ENCODE measurements around the gene MYRF.

The MYRF gene

DNA sequence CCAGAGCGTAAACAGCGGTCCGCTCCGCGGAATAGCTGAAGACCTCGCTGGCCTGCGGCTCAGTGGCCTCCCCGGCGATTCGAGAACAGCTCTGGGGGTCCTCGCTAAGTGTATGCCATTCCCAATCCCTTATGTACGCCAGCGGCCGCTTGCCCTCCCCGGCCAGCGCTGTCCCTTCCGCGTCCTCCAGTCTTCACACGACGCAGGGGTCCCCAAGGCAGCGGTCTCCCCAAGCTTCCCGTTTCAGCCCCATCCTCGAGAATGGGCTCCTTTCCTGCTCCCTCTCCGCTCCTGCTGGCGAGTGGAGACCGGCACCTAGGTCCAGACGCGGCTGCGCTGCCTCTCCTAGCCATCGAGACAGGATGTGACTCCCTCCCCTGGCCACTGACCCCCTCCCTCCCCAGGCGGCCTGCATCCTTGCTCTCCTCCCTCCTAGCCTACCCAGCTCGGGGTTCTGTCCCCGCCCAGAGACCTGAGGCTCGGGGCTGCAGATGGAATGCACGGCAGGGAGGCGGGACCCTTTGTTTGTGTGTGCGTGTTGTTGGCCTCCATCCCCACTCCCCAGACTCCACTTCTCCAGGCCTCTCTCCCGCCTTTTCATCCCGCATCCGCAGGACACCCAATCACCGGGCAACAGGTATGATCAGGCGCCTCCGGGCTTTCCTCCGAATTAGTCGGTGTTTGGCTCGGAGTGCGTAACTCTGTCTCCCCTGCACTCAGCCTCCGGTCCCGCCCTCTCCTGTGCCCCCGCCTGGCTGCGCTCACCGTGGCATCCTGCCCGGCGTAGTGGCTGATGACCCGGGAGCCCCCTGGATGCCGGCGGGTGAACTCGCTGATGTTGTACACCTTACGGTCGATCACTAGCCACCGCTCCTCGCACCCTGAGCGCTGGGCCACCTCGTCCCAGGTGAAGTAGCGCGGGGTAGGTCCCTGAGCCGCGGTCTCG, 63.6 kb downstream of the MYRF start:
- Mint-ChIP-seq H3K9me3 (no peaks in the 10 kb centered on the region), H3K36me3 (ENCODE audit: low read depth) (peaks cover 29% of the 10 kb centered on the region), H3K4me3 (peak overlapping the region; percentile 96 to 98 (median 98)), H3K27ac (peak overlapping the region; percentile 95 to 100 (median 99)), H3K27me3 (ENCODE audit: low read depth) (no peaks in the 10 kb centered on the region), H3K4me1 (peaks cover 13% of the 10 kb centered on the region)
- TF ChIP-seq, protein P1, sequence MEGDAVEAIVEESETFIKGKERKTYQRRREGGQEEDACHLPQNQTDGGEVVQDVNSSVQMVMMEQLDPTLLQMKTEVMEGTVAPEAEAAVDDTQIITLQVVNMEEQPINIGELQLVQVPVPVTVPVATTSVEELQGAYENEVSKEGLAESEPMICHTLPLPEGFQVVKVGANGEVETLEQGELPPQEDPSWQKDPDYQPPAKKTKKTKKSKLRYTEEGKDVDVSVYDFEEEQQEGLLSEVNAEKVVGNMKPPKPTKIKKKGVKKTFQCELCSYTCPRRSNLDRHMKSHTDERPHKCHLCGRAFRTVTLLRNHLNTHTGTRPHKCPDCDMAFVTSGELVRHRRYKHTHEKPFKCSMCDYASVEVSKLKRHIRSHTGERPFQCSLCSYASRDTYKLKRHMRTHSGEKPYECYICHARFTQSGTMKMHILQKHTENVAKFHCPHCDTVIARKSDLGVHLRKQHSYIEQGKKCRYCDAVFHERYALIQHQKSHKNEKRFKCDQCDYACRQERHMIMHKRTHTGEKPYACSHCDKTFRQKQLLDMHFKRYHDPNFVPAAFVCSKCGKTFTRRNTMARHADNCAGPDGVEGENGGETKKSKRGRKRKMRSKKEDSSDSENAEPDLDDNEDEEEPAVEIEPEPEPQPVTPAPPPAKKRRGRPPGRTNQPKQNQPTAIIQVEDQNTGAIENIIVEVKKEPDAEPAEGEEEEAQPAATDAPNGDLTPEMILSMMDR (IDR thresholded peaks at IDR 0.05; ENCODE audit: unreplicated experiment in 3 of 3) = no peak

DNA sequence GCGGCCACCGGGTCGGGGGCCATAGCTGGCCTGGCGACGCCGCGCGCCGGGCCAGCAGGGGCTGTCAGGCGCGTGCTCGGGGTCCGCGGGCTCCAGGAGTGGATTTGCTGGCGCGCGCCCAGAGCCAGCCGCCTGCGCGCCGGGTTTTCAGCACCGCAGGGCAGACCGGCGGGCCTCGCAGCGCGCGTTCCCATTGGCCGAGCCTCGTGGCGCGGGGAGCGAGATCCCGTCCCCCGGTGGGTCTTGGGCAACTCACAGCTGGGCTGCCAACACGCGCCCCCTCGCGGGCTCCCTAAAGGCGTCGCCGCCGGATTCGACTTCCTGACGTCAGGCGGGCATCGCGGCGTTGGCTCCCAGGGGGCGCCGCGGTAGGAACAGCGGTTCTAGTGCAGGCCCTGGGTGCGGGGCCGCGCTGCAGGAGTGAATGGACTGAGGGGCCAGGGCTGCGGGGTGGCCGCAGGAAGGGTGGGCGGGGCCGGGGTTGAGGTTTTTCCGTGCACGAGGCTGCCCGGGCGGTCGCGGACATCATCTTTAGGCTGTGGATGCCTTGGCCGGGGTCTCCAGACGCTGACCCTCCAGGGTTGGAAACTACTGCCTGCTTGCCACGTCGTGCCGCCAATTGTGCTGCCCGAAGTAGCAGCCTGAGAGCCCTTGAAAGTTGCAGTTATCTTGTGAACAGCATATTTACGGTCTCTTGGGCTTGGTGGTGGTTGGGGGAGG, 64.5 kb downstream of the MYRF start, which contains the start of gene FADS1:
TSS of gene FADS1 (minus strand) at position 268 of the 720 bp plus-strand sequence. CDS start at position 194, 74 bp downstream.
- H3K4me1 Mint-ChIP-seq = peaks cover 13% of the 10 kb centered on the region
- no peaks in the 10 kb centered on the region for H3K27me3 Mint-ChIP-seq (ENCODE audit: low read depth)

DNA sequence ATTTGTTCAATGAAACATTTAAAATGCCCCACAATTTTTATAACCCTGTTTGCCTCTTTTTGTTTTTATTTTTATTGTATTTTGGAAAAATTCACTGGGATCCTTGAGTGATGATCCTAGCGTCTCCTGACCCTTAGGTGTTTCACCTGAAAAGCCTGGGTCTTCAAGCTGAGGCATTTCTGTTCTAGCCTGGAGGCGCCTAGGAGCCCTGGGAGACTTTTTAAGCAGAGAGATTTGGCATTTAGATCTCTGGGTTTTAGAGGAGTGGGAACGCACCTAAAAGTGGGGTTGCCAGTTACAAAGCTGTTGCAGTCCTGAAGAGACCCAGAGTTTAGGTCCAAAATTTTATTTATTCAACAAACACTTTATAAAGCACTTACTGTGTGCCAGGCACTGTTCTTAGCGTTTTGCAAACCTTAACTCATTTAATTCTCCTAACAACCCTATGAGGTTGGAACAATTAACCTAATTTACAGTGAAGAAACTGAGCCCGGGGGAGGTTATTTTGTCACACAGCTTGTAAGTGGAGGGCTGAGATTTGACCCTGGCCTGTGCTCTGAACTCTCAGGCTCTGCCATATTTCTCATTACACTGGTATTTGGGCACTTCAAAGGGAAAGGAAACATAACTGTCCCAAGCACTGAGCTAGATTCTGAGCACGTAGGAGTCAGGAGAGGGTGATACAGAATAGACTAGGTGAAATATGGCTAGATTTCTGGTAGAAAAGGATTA, 65.2 kb downstream of the MYRF start:
- Mint-ChIP-seq H3K9me3 (no peaks in the 10 kb centered on the region), H3K27ac (peak overlapping the region; percentile 71 to 86 (median 85)), H3K4me1 (peaks cover 13% of the 10 kb centered on the region), H3K36me3 (ENCODE audit: low read depth) (peaks cover 20% of the 10 kb centered on the region), H3K27me3 (ENCODE audit: low read depth) (no peaks in the 10 kb centered on the region), H3K4me3 (peak overlapping the region; percentile 89 to 98 (median 89))
- TF ChIP-seq, protein P1 (IDR thresholded peaks at IDR 0.05; ENCODE audit: unreplicated experiment in 3 of 3) = no peak

More for the DNA sequence above, 64.5 kb downstream of the MYRF start, which contains the start of gene FADS1:
- Mint-ChIP-seq H3K9me3 (no peaks in the 10 kb centered on the region), H3K36me3 (ENCODE audit: low read depth) (peaks cover 26% of the 10 kb centered on the region), H3K4me3 (peak within 1 kb of the TSS; percentile 96 to 98 (median 98)), H3K27ac (peak within 1 kb of the TSS; percentile 95 to 100 (median 99))
- TF ChIP-seq, protein P1 (IDR thresholded peaks at IDR 0.05; ENCODE audit: unreplicated experiment in 3 of 3) = peak; percentile 54 to 69 (median 64)

DNA sequence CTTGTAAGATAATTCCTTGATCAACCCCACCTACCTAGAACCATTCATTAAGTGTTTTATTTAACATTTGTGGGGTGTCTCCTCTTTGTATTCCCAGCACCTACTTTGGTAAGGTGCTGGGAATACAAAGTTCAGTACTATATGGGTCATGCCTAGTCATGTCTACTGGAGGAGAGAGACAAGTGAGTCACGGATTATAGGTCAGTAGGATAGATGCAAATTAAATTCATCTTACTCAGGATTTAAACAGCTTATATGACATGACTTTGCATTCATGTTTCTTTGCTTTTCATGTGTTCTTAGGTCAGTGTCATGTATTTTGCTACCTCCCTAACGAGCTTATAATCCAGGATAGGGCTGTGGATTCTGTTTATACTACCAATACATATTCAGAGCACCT, 67.7 kb downstream of the MYRF start:
- H3K27me3 Mint-ChIP-seq (ENCODE audit: low read depth) = peaks cover 5% of the 10 kb centered on the region
- H3K27ac Mint-ChIP-seq = no peak overlapping the region
- H3K36me3 Mint-ChIP-seq (ENCODE audit: low read depth) = no peaks in the 10 kb centered on the region
- H3K4me3 Mint-ChIP-seq = no peak overlapping the region
- TF ChIP-seq, protein P1 (IDR thresholded peaks at IDR 0.05; ENCODE audit: unreplicated experiment in 3 of 3) = no peak
- no peaks in the 10 kb centered on the region for H3K9me3 Mint-ChIP-seq
- H3K4me1 Mint-ChIP-seq = peaks cover 7% of the 10 kb centered on the region

DNA sequence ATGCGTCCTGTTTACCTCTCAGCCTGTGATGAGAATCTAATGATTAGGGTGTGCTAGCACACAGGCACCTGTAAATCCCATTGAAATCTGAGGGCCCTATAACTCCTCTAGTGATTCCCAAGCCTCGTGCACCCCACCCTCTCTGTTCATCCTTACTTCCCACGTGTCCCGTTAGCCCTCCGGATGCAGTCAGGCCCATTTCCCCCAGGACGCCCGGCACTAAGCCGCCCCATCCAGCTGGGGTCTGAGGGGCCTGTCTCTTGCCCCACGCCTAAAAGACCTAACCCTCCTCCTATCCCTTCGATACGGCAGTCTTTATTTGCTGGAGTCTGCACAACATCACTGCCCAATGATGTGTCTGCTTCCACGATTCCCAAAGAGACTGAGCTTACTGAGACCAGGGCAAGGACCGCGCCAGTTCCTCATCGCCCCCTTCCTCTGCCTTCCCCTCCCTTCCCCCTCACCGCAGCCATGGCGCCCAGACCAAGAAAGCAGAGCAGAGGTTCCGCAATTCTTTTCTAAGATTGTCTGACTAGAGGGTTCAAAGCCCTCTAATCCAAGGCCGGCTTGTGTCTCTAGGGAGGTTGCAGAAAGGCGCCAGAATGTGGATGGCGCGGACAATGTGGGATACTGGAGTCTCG, 74.6 kb downstream of the MYRF start:
- no peaks in the 10 kb centered on the region for H3K9me3 Mint-ChIP-seq

More for the DNA sequence above, 74.6 kb downstream of the MYRF start:
- Mint-ChIP-seq H3K4me3 (peak overlapping the region; percentile 81 to 91 (median 82)), H3K4me1 (peaks cover 36% of the 10 kb centered on the region), H3K27me3 (ENCODE audit: low read depth) (peaks cover 8% of the 10 kb centered on the region), H3K27ac (peak overlapping the region; percentile 94 to 98 (median 95)), H3K36me3 (ENCODE audit: low read depth) (no peaks in the 10 kb centered on the region)
- TF ChIP-seq, protein P1 (IDR thresholded peaks at IDR 0.05; ENCODE audit: unreplicated experiment in 3 of 3) = no peak

Measured in nephron (organoid).